Mammary epithelial cell (primary cell): ENCODE data around the gene ADAM12.

ENCODE experiments used
- EZH2 ChIP-seq: IDR thresholded peaks from 2 replicates; pipeline ENCODE4 v1.6.1; 2012; ENCODE audit warnings: low read length, inconsistent platforms, borderline replicate concordance
- TF ChIP-seq, protein P1 (sequence below), 2 donors: IDR thresholded peaks in 1 of 2; conservative IDR thresholded peaks in 1 of 2; 2 replicates each; pipeline ENCODE4 v1.5.1; 2011 to 2012; ENCODE audit warnings: inconsistent platforms in 2 of 2, low read length in 2 of 2, mild to moderate bottlenecking in 2 of 2, control low read depth in 1 of 2, low read depth in 1 of 2; ENCODE audit not compliant: insufficient read depth in 1 of 2; ENCODE audit errors: extremely low read depth in 1 of 2

DNA sequence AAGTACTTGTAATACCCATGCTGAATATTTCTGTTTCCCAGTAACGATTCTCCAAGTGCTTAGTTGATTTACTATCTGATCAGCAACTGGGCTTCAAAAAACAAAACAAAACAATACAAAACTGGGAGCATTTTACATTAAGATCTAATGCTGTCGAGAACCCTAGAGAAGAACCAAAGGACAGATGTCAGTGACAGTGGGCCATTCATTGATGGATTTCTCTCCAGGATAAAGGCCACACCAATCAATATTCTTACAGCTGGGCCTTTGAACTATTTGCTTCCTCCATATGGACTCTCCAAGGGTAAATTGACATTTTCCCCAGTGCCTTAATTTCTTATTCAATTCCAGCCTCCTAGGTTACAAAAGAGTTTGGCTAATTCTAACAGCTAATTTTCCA lies 217.5 kb downstream of the ADAM12 start:
- TF ChIP-seq, protein P1, sequence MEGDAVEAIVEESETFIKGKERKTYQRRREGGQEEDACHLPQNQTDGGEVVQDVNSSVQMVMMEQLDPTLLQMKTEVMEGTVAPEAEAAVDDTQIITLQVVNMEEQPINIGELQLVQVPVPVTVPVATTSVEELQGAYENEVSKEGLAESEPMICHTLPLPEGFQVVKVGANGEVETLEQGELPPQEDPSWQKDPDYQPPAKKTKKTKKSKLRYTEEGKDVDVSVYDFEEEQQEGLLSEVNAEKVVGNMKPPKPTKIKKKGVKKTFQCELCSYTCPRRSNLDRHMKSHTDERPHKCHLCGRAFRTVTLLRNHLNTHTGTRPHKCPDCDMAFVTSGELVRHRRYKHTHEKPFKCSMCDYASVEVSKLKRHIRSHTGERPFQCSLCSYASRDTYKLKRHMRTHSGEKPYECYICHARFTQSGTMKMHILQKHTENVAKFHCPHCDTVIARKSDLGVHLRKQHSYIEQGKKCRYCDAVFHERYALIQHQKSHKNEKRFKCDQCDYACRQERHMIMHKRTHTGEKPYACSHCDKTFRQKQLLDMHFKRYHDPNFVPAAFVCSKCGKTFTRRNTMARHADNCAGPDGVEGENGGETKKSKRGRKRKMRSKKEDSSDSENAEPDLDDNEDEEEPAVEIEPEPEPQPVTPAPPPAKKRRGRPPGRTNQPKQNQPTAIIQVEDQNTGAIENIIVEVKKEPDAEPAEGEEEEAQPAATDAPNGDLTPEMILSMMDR (conservative IDR thresholded peaks at IDR 0.05 in 1 of 2, IDR thresholded peaks at IDR 0.05 in 1 of 2; ENCODE audit: extremely low read depth in 1 of 2, insufficient read depth in 1 of 2, low read depth in 1 of 2, low read length in 2 of 2), result no peak
- no peak for TF ChIP-seq EZH2
